ENCODE data around the gene COL18A1.
A peak's percentile ranks its signal among the peaks of the same experiment; 100 is the strongest.

DNA sequence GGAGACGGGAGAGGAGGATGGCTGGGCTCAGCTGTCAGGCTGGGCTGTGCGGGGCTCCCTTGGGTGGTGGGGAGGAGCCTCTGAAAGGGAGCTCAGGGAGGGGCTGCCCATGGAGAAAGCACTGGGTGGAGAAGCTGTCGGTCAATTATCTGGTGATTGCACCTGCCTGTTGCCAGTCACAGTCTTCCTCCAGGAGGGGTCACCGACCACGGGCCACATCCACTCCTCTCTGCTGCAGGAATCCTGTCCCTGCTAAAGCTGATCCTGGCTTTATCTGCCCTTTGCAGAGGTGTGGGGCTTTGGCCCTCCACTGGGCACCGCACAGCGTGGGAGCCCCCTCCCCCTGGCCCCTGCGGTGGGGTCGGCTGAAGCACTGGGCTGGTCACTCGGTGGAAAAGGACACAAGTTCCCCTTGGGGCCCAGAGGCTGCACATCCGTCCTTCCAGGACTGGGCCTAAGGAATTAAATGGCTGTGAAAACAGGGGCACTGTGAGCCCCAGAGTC, 21.8 kb upstream of the COL18A1 start:
- TF ChIP-seq RAD21 (CRISPR knock-in tag; conservative IDR thresholded peaks at IDR 0.05 in 1 of 2, IDR thresholded peaks at IDR 0.05 in 1 of 2) (no peak), ZNF140 (CRISPR knock-in tag; IDR thresholded peaks at IDR 0.05) (no peak), SPI1 (IDR thresholded peaks at IDR 0.05; ENCODE audit: borderline replicate concordance, low read depth, low read length) (no peak), KLF13 (tag; IDR thresholded peaks at IDR 0.05; ENCODE audit: borderline replicate concordance, low read depth) (no peak), MYC (IDR thresholded peaks at IDR 0.05; ENCODE audit: low read depth, low read length) (no peak), MYC (CRISPR knock-in tag; IDR thresholded peaks at IDR 0.05; ENCODE audit: borderline replicate concordance, low read depth) (no peak), PTBP1 (IDR thresholded peaks at IDR 0.05; ENCODE audit: low read depth, low read length) (no peak), POLR2A (conservative IDR thresholded peaks at IDR 0.05) (no peak), NFYB (IDR thresholded peaks at IDR 0.05; ENCODE audit: extremely low read depth, insufficient read length) (peak; percentile 41), EP300 (IDR thresholded peaks at IDR 0.05; ENCODE audit: low read length) (no peak)
- TF ChIP-seq, protein P1, sequence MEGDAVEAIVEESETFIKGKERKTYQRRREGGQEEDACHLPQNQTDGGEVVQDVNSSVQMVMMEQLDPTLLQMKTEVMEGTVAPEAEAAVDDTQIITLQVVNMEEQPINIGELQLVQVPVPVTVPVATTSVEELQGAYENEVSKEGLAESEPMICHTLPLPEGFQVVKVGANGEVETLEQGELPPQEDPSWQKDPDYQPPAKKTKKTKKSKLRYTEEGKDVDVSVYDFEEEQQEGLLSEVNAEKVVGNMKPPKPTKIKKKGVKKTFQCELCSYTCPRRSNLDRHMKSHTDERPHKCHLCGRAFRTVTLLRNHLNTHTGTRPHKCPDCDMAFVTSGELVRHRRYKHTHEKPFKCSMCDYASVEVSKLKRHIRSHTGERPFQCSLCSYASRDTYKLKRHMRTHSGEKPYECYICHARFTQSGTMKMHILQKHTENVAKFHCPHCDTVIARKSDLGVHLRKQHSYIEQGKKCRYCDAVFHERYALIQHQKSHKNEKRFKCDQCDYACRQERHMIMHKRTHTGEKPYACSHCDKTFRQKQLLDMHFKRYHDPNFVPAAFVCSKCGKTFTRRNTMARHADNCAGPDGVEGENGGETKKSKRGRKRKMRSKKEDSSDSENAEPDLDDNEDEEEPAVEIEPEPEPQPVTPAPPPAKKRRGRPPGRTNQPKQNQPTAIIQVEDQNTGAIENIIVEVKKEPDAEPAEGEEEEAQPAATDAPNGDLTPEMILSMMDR (IDR thresholded peaks at IDR 0.05 in 2 of 3, conservative IDR thresholded peaks at IDR 0.05 in 1 of 3; ENCODE audit: insufficient read depth in 2 of 3, low read depth in 1 of 3, low read length in 3 of 3): no peak
